A549 treated with CORT108297 at 1 μM for 4 hours (cell line): ENCODE data around the gene LRRC10B. TPM values are rescaled to one million over a fixed set of nuclear protein-coding genes. Genes with fewer than 3 reads are reported as not detected.

Experiments
- total RNA-seq: library from RNA; stranded (reverse); fragments of 200-300 nt; extraction: Qiagen RNA extraction; gene quantifications from 5 replicates; pipeline ENCODE4 v1.2.3, GENCODE V29; 2022

Gene LRRC10B
- total RNA-seq = 0.06 to 0.25 TPM (median 0.11 TPM) in 5 replicates

GRCh38 chr11:61507962-61508861 lies at the start of gene LRRC10B:
Gene LRRC10B (plus strand): TSS chr11:61508749. CDS start chr11:61508999, 250 bp downstream.

Other genes with a start within 250 kb of the LRRC10B start
- gene VWCE, start 213.4 kb upstream of the LRRC10B start, total RNA-seq = 0.48 to 0.72 TPM (median 0.61 TPM) in 5 replicates
- 163 to 168 TPM (median 166 TPM) in 5 replicates for gene DDB1, start 175.6 kb upstream of the LRRC10B start, total RNA-seq
- 40.9 to 76.4 TPM (median 70.7 TPM) in 5 replicates for gene TKFC, start 175.5 kb upstream of the LRRC10B start, total RNA-seq
- 34.5 to 50.4 TPM (median 47.0 TPM) in 5 replicates for gene CYB561A3, start 146.9 kb upstream of the LRRC10B start, total RNA-seq
- gene TMEM138, start 146.4 kb upstream of the LRRC10B start, total RNA-seq = 95.7 to 111 TPM (median 104 TPM) in 5 replicates
- gene TMEM216, start 116.2 kb upstream of the LRRC10B start, total RNA-seq = 16.9 to 21.4 TPM (median 19.3 TPM) in 5 replicates
- 66.6 to 73.2 TPM (median 72.5 TPM) in 5 replicates for gene CPSF7, start 78.8 kb upstream of the LRRC10B start, total RNA-seq
- 35.3 to 50.9 TPM (median 45.1 TPM) in 5 replicates for gene SDHAF2, start 78.6 kb upstream of the LRRC10B start, total RNA-seq
- 0.72 to 1.2 TPM (median 1.0 TPM) in 5 replicates for gene SYT7, start 72.3 kb downstream of the LRRC10B start, total RNA-seq
- gene DAGLA, start 171.6 kb downstream of the LRRC10B start, total RNA-seq = 4.1 to 6.3 TPM (median 6.2 TPM) in 5 replicates
- 16.1 to 23.1 TPM (median 21.8 TPM) in 5 replicates for gene MYRF, start 243.9 kb downstream of the LRRC10B start, total RNA-seq